HEK293T (cell line): Measurements from ENCODE around the gene ZNF610.
A peak's percentile ranks its signal among the peaks of the same experiment; 100 is the strongest.

Experiments used
- CTCF ChIA-PET: fragments of 350-600 bp; formaldehyde crosslinking; extraction: SDS; loops from one replicate; lab custom pipeline; 2021; ENCODE audit warnings: antibody characterized with exemption, inconsistent platforms; lab: Yijun Ruan, JAX
- POLR2A ChIA-PET: fragments of 350-600 bp; formaldehyde crosslinking; extraction: SDS; loops from one replicate; lab custom pipeline; 2020; ENCODE audit warnings: antibody characterized with exemption, inconsistent platforms; lab: Yijun Ruan, JAX
- DNase-seq: peaks from one replicate; pipeline ENCODE4 v3.0.0; 2012; ENCODE audit warnings: mixed read lengths; ENCODE audit errors: extremely low spot score
- ARNT ChIP-seq: fragments of 450-650 bp; IDR thresholded peaks from 2 replicates; pipeline ENCODE4 v1.6.1; 2017; ENCODE audit warnings: mild to moderate bottlenecking
- BHLHE40 ChIP-seq: fragments of 450-650 bp; IDR thresholded peaks from 2 replicates; pipeline ENCODE4 v1.6.1; 2016; ENCODE audit warnings: mild to moderate bottlenecking, moderate library complexity, borderline replicate concordance
- CTBP1 ChIP-seq: fragments of 450-650 bp; IDR thresholded peaks from 2 replicates; pipeline ENCODE4 v1.6.1; 2016; ENCODE audit warnings: borderline replicate concordance
- ELF4 ChIP-seq: fragments of 450-650 bp; IDR thresholded peaks from 2 replicates; pipeline ENCODE4 v1.6.1; 2017; ENCODE audit warnings: antibody characterized with exemption
- FOXA1 ChIP-seq: fragments of 450-650 bp; IDR thresholded peaks from 2 replicates; pipeline ENCODE4 v1.6.1; 2016; ENCODE audit warnings: mild to moderate bottlenecking
- FOXK2 ChIP-seq: fragments of 450-650 bp; IDR thresholded peaks from 2 replicates; pipeline ENCODE4 v1.6.1; 2016; ENCODE audit warnings: mild to moderate bottlenecking
- FOXM1 ChIP-seq: fragments of 450-650 bp; IDR thresholded peaks from 2 replicates; pipeline ENCODE4 v1.6.1; 2017; ENCODE audit warnings: mild to moderate bottlenecking, borderline replicate concordance
- HDGF ChIP-seq: fragments of 450-650 bp; IDR thresholded peaks from 2 replicates; pipeline ENCODE4 v1.6.1; 2017; ENCODE audit warnings: antibody characterized with exemption, borderline replicate concordance
- L3MBTL2 ChIP-seq: fragments of 450-650 bp; conservative IDR thresholded peaks from 2 replicates; pipeline ENCODE4 v1.6.1; 2016; ENCODE audit warnings: mild to moderate bottlenecking
- LEF1 ChIP-seq: fragments of 450-650 bp; IDR thresholded peaks from 2 replicates; pipeline ENCODE4 v1.6.1; 2017; ENCODE audit warnings: mild to moderate bottlenecking, borderline replicate concordance
- NFRKB ChIP-seq: fragments of 450-650 bp; IDR thresholded peaks from 2 replicates; pipeline ENCODE4 v1.6.1; 2016; ENCODE audit warnings: mild to moderate bottlenecking, moderate library complexity
- PKNOX1 ChIP-seq: fragments of 450-650 bp; IDR thresholded peaks from 2 replicates; pipeline ENCODE4 v1.6.1; 2016
- SP1 ChIP-seq: fragments of 450-650 bp; IDR thresholded peaks from 2 replicates; pipeline ENCODE4 v1.6.1; 2017
- SUZ12 ChIP-seq: fragments of 450-650 bp; IDR thresholded peaks from 2 replicates; pipeline ENCODE4 v1.6.1; 2016; ENCODE audit warnings: mild to moderate bottlenecking
- TARDBP ChIP-seq: fragments of 450-650 bp; IDR thresholded peaks from 2 replicates; pipeline ENCODE4 v1.6.1; 2016
- ZNF384 ChIP-seq: fragments of 450-650 bp; IDR thresholded peaks from 2 replicates; pipeline ENCODE4 v1.6.1; 2016

ZNF610 gene

GRCh38 chr19:52397310-52398080, 61.5 kb downstream of the ZNF610 start, which contains the start of gene ZNF528:
TSS of gene ZNF528 (plus strand) at chr19:52397849. CDS start at chr19:52402014, 4,165 bp downstream.
- TF ChIP-seq ZNF384 (no peak), LEF1 (no peak), SP1 (no peak), FOXM1 (no peak), BHLHE40 (no peak), HDGF (no peak), L3MBTL2 (no peak), ELF4 (no peak), FOXK2 (no peak), NFRKB (no peak), CTBP1 (no peak), TARDBP (no peak), PKNOX1 (no peak), ARNT (no peak), FOXA1 (no peak), SUZ12 (no peak)
- ChIA-PET POLR2A (no interaction called here), CTCF (no interaction called here)
- peak; percentile 36 for DNase-seq

GRCh38 chr19:52398081-52398441, 62.0 kb downstream of the ZNF610 start:
- CTCF ChIA-PET, result no interaction called here
- TF ChIP-seq TARDBP, result no peak
- no peak for TF ChIP-seq CTBP1
- TF ChIP-seq L3MBTL2, result no peak
- TF ChIP-seq ARNT, result no peak
- no peak for TF ChIP-seq ELF4
- no peak for TF ChIP-seq BHLHE40
- no peak for TF ChIP-seq PKNOX1
- no peak for TF ChIP-seq ZNF384
- no peak for TF ChIP-seq FOXA1
- TF ChIP-seq FOXM1, result no peak
- no peak for DNase-seq
- POLR2A ChIA-PET, result no interaction called here

- CTCF ChIA-PET, result no interaction called here
Observed at GRCh38 chr19:52410276-52410675, 74.2 kb downstream of the ZNF610 start.

GRCh38 chr19:52415711-52416110, 79.7 kb downstream of the ZNF610 start:
- POLR2A ChIA-PET, result no interaction called here
- DNase-seq, result no peak

More at GRCh38 chr19:52410276-52410675, 74.2 kb downstream of the ZNF610 start:
- TF ChIP-seq CTBP1 (no peak), TARDBP (no peak), FOXA1 (no peak), BHLHE40 (no peak), SP1 (no peak), LEF1 (no peak), FOXM1 (no peak), PKNOX1 (no peak), HDGF (no peak), FOXK2 (no peak), ARNT (no peak), ELF4 (no peak)
- POLR2A ChIA-PET, result no interaction called here
- no peak for DNase-seq

More at GRCh38 chr19:52415711-52416110, 79.7 kb downstream of the ZNF610 start:
- CTCF ChIA-PET, result no interaction called here
- TF ChIP-seq SP1, result no peak
- no peak for TF ChIP-seq HDGF
- no peak for TF ChIP-seq ELF4
- TF ChIP-seq PKNOX1, result no peak
- TF ChIP-seq FOXK2, result no peak
- no peak for TF ChIP-seq ZNF384
- TF ChIP-seq CTBP1, result no peak
- TF ChIP-seq BHLHE40, result no peak
- TF ChIP-seq FOXA1, result no peak
- no peak for TF ChIP-seq FOXM1
